A549 (cell line): ENCODE results near the gene ULK4.

Source experiments
- BHLHE40 ChIP-seq: IDR thresholded peaks from 2 replicates; pipeline ENCODE4 v1.6.1; 2012; ENCODE audit warnings: low read depth, low read length, inconsistent platforms
- ELK1 ChIP-seq: fragments of 150-350 bp; IDR thresholded peaks from 2 replicates; pipeline ENCODE4 v1.6.1; 2014; ENCODE audit warnings: low read depth, mild to moderate bottlenecking, low read length
- EP300 ChIP-seq, 2 experiments: fragments of >200 bp; sonication (Bioruptor Twin); formaldehyde crosslinking; IDR thresholded peaks; 2 replicates in 1 of 2; 3 replicates in 1 of 2; pipeline ENCODE4 v1.6.1; 2016 to 2017
- FOXS1 ChIP-seq: fragments of 250-450 bp; sonication (Bioruptor Pico); IDR thresholded peaks from 2 replicates; pipeline ENCODE4 v1.5.0; 2020; ENCODE audit warnings: mild to moderate bottlenecking, moderate library complexity
- JUN ChIP-seq, 2 experiments: fragments of >200 bp; sonication (Bioruptor Twin); formaldehyde crosslinking; IDR thresholded peaks; 2 replicates in 1 of 2; 3 replicates in 1 of 2; pipeline ENCODE4 v1.6.1; 2016 to 2017
- KDM1A ChIP-seq: fragments of 200-600 bp; sonication (generic); IDR thresholded peaks from 2 replicates; pipeline ENCODE4 v1.6.1; 2016; ENCODE audit warnings: low read depth, mild to moderate bottlenecking
- MAX ChIP-seq: IDR thresholded peaks from 2 replicates; pipeline ENCODE4 v1.6.1; 2012
- NR3C1 ChIP-seq: fragments of >200 bp; sonication (Bioruptor Twin); formaldehyde crosslinking; IDR thresholded peaks from 3 replicates; pipeline ENCODE4 v1.6.1; 2017
- RCOR1 ChIP-seq: fragments of 150-350 bp; IDR thresholded peaks from 2 replicates; pipeline ENCODE4 v1.6.1; 2014; ENCODE audit warnings: antibody characterized with exemption, low read length, low read depth
- RFX5 ChIP-seq: fragments of 450-650 bp; IDR thresholded peaks from 2 replicates; pipeline ENCODE4 v1.7.1; 2014; ENCODE audit warnings: antibody characterized with exemption, mild to moderate bottlenecking, moderate library complexity
- ZFP36 ChIP-seq: fragments of 450-650 bp; IDR thresholded peaks from 2 replicates; pipeline ENCODE4 v1.6.1; 2014; ENCODE audit warnings: borderline replicate concordance; ENCODE audit not compliant: partially characterized antibody
- ZNF302 ChIP-seq: fragments of 250-450 bp; sonication (Bioruptor Pico); IDR thresholded peaks from 2 replicates; pipeline ENCODE4 v1.9.0; 2021; ENCODE audit warnings: inconsistent platforms, mild to moderate bottlenecking, moderate library complexity
- TF ChIP-seq, protein P1 (sequence below): fragments of >200 bp; sonication (Bioruptor Twin); formaldehyde crosslinking; IDR thresholded peaks from 3 replicates; pipeline ENCODE4 v1.5.1; 2016

DNA sequence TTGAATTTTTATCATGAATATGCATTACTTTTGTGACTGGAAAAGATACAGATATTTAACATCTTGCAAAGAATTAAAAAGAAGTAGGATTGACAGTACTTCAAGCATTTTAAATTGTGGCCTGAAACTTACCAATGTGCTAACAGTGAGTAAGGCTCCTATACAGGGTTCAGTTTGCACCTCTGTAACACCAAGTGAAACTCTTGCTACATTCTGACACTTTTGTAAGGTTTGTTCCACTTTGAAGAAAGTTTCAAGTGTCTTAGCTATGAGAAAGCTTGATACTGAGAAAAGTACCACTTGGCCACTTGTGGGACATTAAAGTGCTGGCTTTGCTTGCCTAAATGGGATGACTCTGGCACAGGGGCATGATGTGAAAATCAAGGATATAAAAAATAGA is 473.4 kb downstream of the ULK4 start:
- TF ChIP-seq MAX, result no peak
- no peak for TF ChIP-seq RFX5
- TF ChIP-seq, protein P1, sequence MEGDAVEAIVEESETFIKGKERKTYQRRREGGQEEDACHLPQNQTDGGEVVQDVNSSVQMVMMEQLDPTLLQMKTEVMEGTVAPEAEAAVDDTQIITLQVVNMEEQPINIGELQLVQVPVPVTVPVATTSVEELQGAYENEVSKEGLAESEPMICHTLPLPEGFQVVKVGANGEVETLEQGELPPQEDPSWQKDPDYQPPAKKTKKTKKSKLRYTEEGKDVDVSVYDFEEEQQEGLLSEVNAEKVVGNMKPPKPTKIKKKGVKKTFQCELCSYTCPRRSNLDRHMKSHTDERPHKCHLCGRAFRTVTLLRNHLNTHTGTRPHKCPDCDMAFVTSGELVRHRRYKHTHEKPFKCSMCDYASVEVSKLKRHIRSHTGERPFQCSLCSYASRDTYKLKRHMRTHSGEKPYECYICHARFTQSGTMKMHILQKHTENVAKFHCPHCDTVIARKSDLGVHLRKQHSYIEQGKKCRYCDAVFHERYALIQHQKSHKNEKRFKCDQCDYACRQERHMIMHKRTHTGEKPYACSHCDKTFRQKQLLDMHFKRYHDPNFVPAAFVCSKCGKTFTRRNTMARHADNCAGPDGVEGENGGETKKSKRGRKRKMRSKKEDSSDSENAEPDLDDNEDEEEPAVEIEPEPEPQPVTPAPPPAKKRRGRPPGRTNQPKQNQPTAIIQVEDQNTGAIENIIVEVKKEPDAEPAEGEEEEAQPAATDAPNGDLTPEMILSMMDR, result no peak
- no peak for TF ChIP-seq ZFP36
- TF ChIP-seq NR3C1, result no peak
- TF ChIP-seq ZNF302, result no peak
- no peak for TF ChIP-seq KDM1A
- no peak for TF ChIP-seq EP300 (IDR thresholded peaks at IDR 0.05)
- no peak for TF ChIP-seq RCOR1
- TF ChIP-seq FOXS1 (CRISPR knock-in tag), result no peak
- TF ChIP-seq BHLHE40, result no peak
- no peak for TF ChIP-seq ELK1
- no peak for TF ChIP-seq JUN (IDR thresholded peaks at IDR 0.05)
